Adrenal gland (tissue), 5 donors: ENCODE data around the gene TEAD1.

Source experiments
- CTCF ChIP-seq, 6 experiments: fragments of 450-650 bp in 4 of 6; fragments of 200-600 bp in 2 of 6; sonication (generic) in 1 of 6; IDR thresholded peaks; 1 replicate in 5 of 6; 2 replicates in 1 of 6; pipeline versions ENCODE4 v1.5.1 to v1.8.0; 2016 to 2021; ENCODE audit warnings: antibody characterized with exemption in 6 of 6, mild to moderate bottlenecking in 2 of 6, moderate library complexity in 1 of 6
- POLR2A ChIP-seq, 2 donors: fragments of 450-650 bp; IDR thresholded peaks; one replicate each; pipeline ENCODE4 v1.6.1; 2017; ENCODE audit warnings: antibody characterized with exemption in 2 of 2, mild to moderate bottlenecking in 2 of 2, moderate library complexity in 1 of 2
- donor health status: DM: no; HTN: no; CAD: no.

GRCh38 chr11:12968826-12969225 lies 294.6 kb downstream of the TEAD1 start:
- TF ChIP-seq CTCF (IDR thresholded peaks at IDR 0.05) (no peak), POLR2A (IDR thresholded peaks at IDR 0.05) (no peak)
